Gastrocnemius medialis (tissue), 4 donors: ENCODE results near the gene RGS7BP. TPM values are rescaled to one million over a fixed set of nuclear protein-coding genes. Genes with fewer than 3 reads are reported as not detected.

Experiments used
- ATAC-seq, 2 donors: fragments of 150-250 bp; one replicate each; pipeline ENCODE4 v1.9.1; 2016
- DNase-seq, 2 donors: peaks; one replicate each; pipeline ENCODE4 v3.0.0-alpha.2; 2019
- H3K27ac ChIP-seq, 4 donors: fragments of 200-600 bp; sonication (generic); 1 replicate in 1 of 4; 2 replicates in 3 of 4; pipeline ENCODE4 v1.5.1; 2016 to 2018; ENCODE audit warnings: mild to moderate bottlenecking in 2 of 4, moderate library complexity in 1 of 4
- H3K27me3 ChIP-seq, 3 donors: fragments of 200-600 bp; sonication (generic) in 2 of 3; 1 replicate in 1 of 3; 2 replicates in 2 of 3; pipeline versions ENCODE4 v1.5.1 to v1.6.0; 2016 to 2019; ENCODE audit warnings: mild to moderate bottlenecking in 1 of 3, moderate library complexity in 1 of 3
- H3K36me3 ChIP-seq, 2 donors: fragments of 200-600 bp; sonication (generic) in 1 of 2; one replicate each; pipeline ENCODE4 v1.5.1; 2017 to 2018
- H3K4me1 ChIP-seq, 2 donors: fragments of 200-600 bp; sonication (generic) in 1 of 2; one replicate each; pipeline ENCODE4 v1.5.1; 2016 to 2017; ENCODE audit warnings: mild to moderate bottlenecking in 2 of 2
- H3K4me3 ChIP-seq, 4 donors: fragments of 200-600 bp; sonication (generic) in 3 of 4; 1 replicate in 1 of 4; 2 replicates in 3 of 4; pipeline ENCODE4 v1.5.1; 2016 to 2019; ENCODE audit warnings: mild to moderate bottlenecking in 2 of 4
- H3K9me3 ChIP-seq, 3 donors: fragments of 200-600 bp; sonication (generic) in 2 of 3; 1 replicate in 1 of 3; 2 replicates in 2 of 3; pipeline ENCODE4 v1.5.1; 2016 to 2019
- POLR2A ChIP-seq, 2 donors: fragments of 450-650 bp; IDR thresholded peaks; one replicate each; pipeline ENCODE4 v1.6.1; 2017; ENCODE audit warnings: antibody characterized with exemption in 2 of 2, mild to moderate bottlenecking in 2 of 2, moderate library complexity in 2 of 2
- in situ Hi-C, 4 donors: fragments of 200-750 bp; cut with MboI; loops; one replicate each; pipeline versions ENCODE4 v1.15.0 to v1.8.0; 2017; ENCODE audit warnings: low sequenced_read_pairs in 4 of 4
- intact Hi-C: fragments of 100-400 bp; cut with DNase I; formaldehyde crosslinking; loops from one replicate; pipeline ENCODE4 v1.15.1; 2023; ENCODE audit warnings: low total_unique reads
- total RNA-seq, 4 donors: library from RNA; depleted of rRNA; stranded (reverse); fragments of >200 nt; gene quantifications; one replicate each; pipeline versions ENCODE4 v1.1.0 to v1.2.3, GENCODE V29; 2016
- TF ChIP-seq, protein P1 (sequence below), 5 experiments: fragments of 450-650 bp in 3 of 5; fragments of 200-600 bp in 2 of 5; sonication (generic) in 2 of 5; IDR thresholded peaks in 4 of 5; conservative IDR thresholded peaks in 1 of 5; 1 replicate in 4 of 5; 2 replicates in 1 of 5; pipeline ENCODE4 v1.5.1; 2016 to 2019; ENCODE audit warnings: antibody characterized with exemption in 5 of 5, mild to moderate bottlenecking in 3 of 5, moderate library complexity in 3 of 5

The RGS7BP gene
- total RNA-seq, 4 donors from 2014 or later: 0.10 to 0.86 (median 0.47) TPM

- Histone ChIP-seq H3K27me3 (no peaks in the 10 kb centered on the region), H3K4me1 (no peaks in the 10 kb centered on the region), H3K36me3 (no peaks in the 10 kb centered on the region), H3K4me3 (no peak overlapping the region), H3K27ac (no peak overlapping the region), H3K9me3 (no peaks in the 10 kb centered on the region)
- TF ChIP-seq, protein P1, sequence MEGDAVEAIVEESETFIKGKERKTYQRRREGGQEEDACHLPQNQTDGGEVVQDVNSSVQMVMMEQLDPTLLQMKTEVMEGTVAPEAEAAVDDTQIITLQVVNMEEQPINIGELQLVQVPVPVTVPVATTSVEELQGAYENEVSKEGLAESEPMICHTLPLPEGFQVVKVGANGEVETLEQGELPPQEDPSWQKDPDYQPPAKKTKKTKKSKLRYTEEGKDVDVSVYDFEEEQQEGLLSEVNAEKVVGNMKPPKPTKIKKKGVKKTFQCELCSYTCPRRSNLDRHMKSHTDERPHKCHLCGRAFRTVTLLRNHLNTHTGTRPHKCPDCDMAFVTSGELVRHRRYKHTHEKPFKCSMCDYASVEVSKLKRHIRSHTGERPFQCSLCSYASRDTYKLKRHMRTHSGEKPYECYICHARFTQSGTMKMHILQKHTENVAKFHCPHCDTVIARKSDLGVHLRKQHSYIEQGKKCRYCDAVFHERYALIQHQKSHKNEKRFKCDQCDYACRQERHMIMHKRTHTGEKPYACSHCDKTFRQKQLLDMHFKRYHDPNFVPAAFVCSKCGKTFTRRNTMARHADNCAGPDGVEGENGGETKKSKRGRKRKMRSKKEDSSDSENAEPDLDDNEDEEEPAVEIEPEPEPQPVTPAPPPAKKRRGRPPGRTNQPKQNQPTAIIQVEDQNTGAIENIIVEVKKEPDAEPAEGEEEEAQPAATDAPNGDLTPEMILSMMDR (IDR thresholded peaks at IDR 0.05 in 4 of 5, conservative IDR thresholded peaks at IDR 0.05 in 1 of 5): no peak
- no peak for TF ChIP-seq POLR2A (IDR thresholded peaks at IDR 0.05)
- no peak for DNase-seq
- intact Hi-C loops: no loop called here
- ATAC-seq: no peak
- in situ Hi-C loops: loop anchor here (5.0 to 25.0 kb wide), 4 partner anchors 385 to 482 kb away; no protein-coding TSS in a partner anchor
These were observed 113.8 kb downstream of the RGS7BP start for GRCh38 chr5:64619609-64620008.

DNA sequence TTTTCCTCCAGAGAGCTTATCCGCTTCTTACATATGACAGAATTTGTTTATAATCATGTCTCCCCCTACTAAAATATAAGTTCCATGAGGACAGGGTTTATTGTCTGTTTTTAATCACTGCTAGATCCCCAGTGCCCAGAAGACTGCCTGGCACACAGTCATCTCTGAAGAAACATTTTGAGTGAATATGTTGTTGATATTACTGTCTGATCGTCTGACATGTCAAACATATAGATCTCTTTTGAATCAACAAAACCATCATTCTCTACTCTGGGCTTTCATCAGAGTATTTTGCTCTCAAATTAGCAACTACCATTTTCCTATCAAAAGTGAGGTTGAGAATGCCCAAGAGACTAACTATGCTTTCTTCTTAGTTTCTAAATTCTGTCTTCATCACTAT, 117.2 kb downstream of the RGS7BP start:
- in situ Hi-C loops: loop anchor here in 2 of 4 donors (25.0 kb wide), 1 partner anchor 486 kb away; no protein-coding TSS in a partner anchor
- Histone ChIP-seq H3K36me3 (no peaks in the 10 kb centered on the region), H3K9me3 (no peaks in the 10 kb centered on the region), H3K27me3 (no peaks in the 10 kb centered on the region), H3K4me1 (no peaks in the 10 kb centered on the region), H3K4me3 (no peak overlapping the region), H3K27ac (no peak overlapping the region)
- TF ChIP-seq, protein P1 (IDR thresholded peaks at IDR 0.05 in 4 of 5, conservative IDR thresholded peaks at IDR 0.05 in 1 of 5): no peak
- no peak for TF ChIP-seq POLR2A (IDR thresholded peaks at IDR 0.05)
- ATAC-seq (no peak), DNase-seq (no peak)
- intact Hi-C loops: no loop called here

GRCh38 chr5:64625678-64626077, 119.9 kb downstream of the RGS7BP start:
- in situ Hi-C loops: loop anchor here in 2 of 4 donors (25.0 kb wide), 1 partner anchor 862 kb away; the partner anchor contains the start of gene ADAMTS6 (in 2 of the 2)
- DNase-seq: no peak
- Histone ChIP-seq H3K9me3 (no peaks in the 10 kb centered on the region), H3K27ac (no peak overlapping the region), H3K36me3 (no peaks in the 10 kb centered on the region), H3K4me3 (no peak overlapping the region), H3K27me3 (no peaks in the 10 kb centered on the region), H3K4me1 (no peaks in the 10 kb centered on the region)
- ATAC-seq: no peak
- no peak for TF ChIP-seq POLR2A (IDR thresholded peaks at IDR 0.05)
- TF ChIP-seq, protein P1 (IDR thresholded peaks at IDR 0.05 in 4 of 5, conservative IDR thresholded peaks at IDR 0.05 in 1 of 5): no peak
- intact Hi-C loops: no loop called here

DNA sequence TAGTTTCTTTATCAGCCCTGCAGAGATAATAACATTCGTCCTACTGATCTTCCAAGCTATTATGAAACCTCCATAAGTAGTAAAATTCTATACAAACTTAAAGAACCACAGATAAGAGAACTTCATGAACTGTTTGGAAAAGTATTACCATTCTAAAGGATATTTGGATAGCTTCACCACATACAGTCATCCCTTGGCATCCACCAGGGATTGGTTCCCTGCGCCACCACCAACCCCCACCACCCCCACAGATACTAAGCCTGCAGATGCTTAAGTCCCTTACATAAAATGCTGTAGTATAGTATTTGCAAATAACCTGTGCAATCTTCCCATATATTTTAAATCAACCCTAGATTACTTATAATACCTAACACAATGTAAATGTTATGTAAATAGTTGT, 123.1 kb downstream of the RGS7BP start:
- Histone ChIP-seq H3K27me3 (no peaks in the 10 kb centered on the region), H3K27ac (no peak overlapping the region), H3K9me3 (no peaks in the 10 kb centered on the region), H3K4me1 (no peaks in the 10 kb centered on the region), H3K36me3 (no peaks in the 10 kb centered on the region), H3K4me3 (no peak overlapping the region)
- ATAC-seq (no peak), DNase-seq (no peak)
- in situ Hi-C loops: loop anchor here in 2 of 4 donors (25.0 kb wide), 1 partner anchor 858 kb away; the partner anchor contains the start of gene ADAMTS6 (in 2 of the 2)
- TF ChIP-seq POLR2A (IDR thresholded peaks at IDR 0.05): no peak
- TF ChIP-seq, protein P1 (IDR thresholded peaks at IDR 0.05 in 4 of 5, conservative IDR thresholded peaks at IDR 0.05 in 1 of 5): no peak
- intact Hi-C loops: no loop called here

- H3K9me3 ChIP-seq: no peaks in the 10 kb centered on the region
- ATAC-seq (no peak), DNase-seq (no peak)
- no peaks in the 10 kb centered on the region for H3K36me3 ChIP-seq
- intact Hi-C loops: no loop called here
- H3K4me1 ChIP-seq: no peaks in the 10 kb centered on the region
- no peak overlapping the region for H3K27ac ChIP-seq
- in situ Hi-C loops: loop anchor here in 3 of 4 donors (5.0 to 25.0 kb wide), 2 partner anchors 157 to 857 kb away; partner anchors contain the start of gene ADAMTS6 (in 2 of the 3)
- no peak for TF ChIP-seq POLR2A (IDR thresholded peaks at IDR 0.05)
- TF ChIP-seq, protein P1 (IDR thresholded peaks at IDR 0.05 in 4 of 5, conservative IDR thresholded peaks at IDR 0.05 in 1 of 5): no peak
- H3K27me3 ChIP-seq: no peaks in the 10 kb centered on the region
- H3K4me3 ChIP-seq: no peak overlapping the region
These were observed 124.0 kb downstream of the RGS7BP start for GRCh38 chr5:64629841-64630240.
